ENCODE data around the gene ARHGAP24. TPM values are rescaled to one million over a fixed set of nuclear protein-coding genes. Genes with fewer than 3 reads are reported as not detected.

ARHGAP24 gene
- polyA plus RNA-seq, 2 of the 4 experiments (the other 2 are of a cell fraction) = 1.7 to 12.1 TPM

DNA sequence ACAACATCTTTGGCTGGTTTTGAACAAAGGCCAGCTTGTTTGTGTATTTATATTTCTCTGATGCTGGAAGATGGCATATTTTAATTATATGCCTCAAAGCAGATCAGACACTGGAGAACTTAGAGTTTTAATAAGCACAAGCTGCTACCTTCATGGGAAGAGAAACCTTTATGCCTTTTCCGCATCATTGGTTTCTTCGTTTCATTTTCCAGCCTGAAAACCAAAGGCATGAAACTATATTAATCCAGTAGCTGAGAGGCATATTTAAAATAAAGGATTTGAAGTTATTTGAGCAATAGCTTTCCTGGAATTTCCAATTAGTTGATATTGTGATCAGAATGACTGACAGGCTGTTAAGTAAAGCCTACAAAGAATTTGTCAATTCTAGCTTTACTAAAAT lies 141.0 kb downstream of the ARHGAP24 start (continued):
- no peak for TF ChIP-seq POLR2A (IDR thresholded peaks at IDR 0.05; ENCODE audit: low read length)

DNA sequence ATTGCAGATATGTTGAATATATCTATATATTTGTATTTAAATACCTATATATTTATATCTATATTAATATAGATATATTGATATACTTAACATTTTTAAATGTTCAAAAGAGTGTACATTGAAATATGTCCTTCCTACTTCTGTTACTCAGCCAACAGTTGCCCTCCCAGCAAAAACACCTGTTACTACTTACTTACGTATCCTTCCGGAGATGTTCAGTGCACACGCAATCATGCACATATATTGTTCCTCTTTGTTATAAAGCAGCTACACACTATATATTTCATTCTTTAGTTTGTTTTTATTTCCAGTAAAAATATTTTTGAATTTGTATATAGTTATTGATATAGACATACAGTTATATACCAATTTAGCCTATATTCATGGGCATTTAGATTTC lies 142.3 kb downstream of the ARHGAP24 start:
- Histone ChIP-seq H3K27ac (no peak overlapping the region), H3K9me3 (no peaks in the 10 kb centered on the region), H3K4me2 (no peak overlapping the region), H3K4me1 (no peaks in the 10 kb centered on the region), H3K4me3 (no peak overlapping the region)
- FAIRE-seq (no peak), ATAC-seq (no peak), DNase-seq (ENCODE audit: low read depth in 1 of 2, low spot score in 1 of 2) (no peak)
- TF ChIP-seq FOSL2 (IDR thresholded peaks at IDR 0.05) (no peak), FOSL2 (CRISPR knock-in tag; IDR thresholded peaks at IDR 0.05) (no peak), ZNF302 (CRISPR knock-in tag; IDR thresholded peaks at IDR 0.05) (no peak), BHLHE40 (IDR thresholded peaks at IDR 0.05; ENCODE audit: low read depth, low read length) (no peak), SREBF2 (IDR thresholded peaks at IDR 0.05) (no peak), RCOR1 (IDR thresholded peaks at IDR 0.05; ENCODE audit: low read depth, low read length) (no peak), CHD2 (IDR thresholded peaks at IDR 0.05; ENCODE audit: low read length, partially characterized antibody) (no peak), CHD4 (IDR thresholded peaks at IDR 0.05; ENCODE audit: borderline replicate concordance) (no peak), EHF (CRISPR knock-in tag; IDR thresholded peaks at IDR 0.05) (no peak), FOSB (CRISPR knock-in tag; IDR thresholded peaks at IDR 0.05) (no peak), RNF2 (IDR thresholded peaks at IDR 0.05; ENCODE audit: borderline replicate concordance, low read depth) (no peak), NFE2L2 (conservative IDR thresholded peaks at IDR 0.05; ENCODE audit: low read length) (no peak), ZC3H11A (IDR thresholded peaks at IDR 0.05) (no peak), MYC (IDR thresholded peaks at IDR 0.05; ENCODE audit: borderline replicate concordance, low read length) (no peak), MAZ (IDR thresholded peaks at IDR 0.05; ENCODE audit: borderline replicate concordance, low read depth, low read length) (no peak), PHF8 (IDR thresholded peaks at IDR 0.05; ENCODE audit: borderline replicate concordance, low read depth) (no peak), POLR2AphosphoS2 (conservative IDR thresholded peaks at IDR 0.05; ENCODE audit: low read length) (no peak)
- TF ChIP-seq, protein P1, sequence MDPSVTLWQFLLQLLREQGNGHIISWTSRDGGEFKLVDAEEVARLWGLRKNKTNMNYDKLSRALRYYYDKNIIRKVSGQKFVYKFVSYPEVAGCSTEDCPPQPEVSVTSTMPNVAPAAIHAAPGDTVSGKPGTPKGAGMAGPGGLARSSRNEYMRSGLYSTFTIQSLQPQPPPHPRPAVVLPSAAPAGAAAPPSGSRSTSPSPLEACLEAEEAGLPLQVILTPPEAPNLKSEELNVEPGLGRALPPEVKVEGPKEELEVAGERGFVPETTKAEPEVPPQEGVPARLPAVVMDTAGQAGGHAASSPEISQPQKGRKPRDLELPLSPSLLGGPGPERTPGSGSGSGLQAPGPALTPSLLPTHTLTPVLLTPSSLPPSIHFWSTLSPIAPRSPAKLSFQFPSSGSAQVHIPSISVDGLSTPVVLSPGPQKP (IDR thresholded peaks at IDR 0.05; ENCODE audit: low read depth, low read length) = no peak
- TF ChIP-seq, protein P2, sequence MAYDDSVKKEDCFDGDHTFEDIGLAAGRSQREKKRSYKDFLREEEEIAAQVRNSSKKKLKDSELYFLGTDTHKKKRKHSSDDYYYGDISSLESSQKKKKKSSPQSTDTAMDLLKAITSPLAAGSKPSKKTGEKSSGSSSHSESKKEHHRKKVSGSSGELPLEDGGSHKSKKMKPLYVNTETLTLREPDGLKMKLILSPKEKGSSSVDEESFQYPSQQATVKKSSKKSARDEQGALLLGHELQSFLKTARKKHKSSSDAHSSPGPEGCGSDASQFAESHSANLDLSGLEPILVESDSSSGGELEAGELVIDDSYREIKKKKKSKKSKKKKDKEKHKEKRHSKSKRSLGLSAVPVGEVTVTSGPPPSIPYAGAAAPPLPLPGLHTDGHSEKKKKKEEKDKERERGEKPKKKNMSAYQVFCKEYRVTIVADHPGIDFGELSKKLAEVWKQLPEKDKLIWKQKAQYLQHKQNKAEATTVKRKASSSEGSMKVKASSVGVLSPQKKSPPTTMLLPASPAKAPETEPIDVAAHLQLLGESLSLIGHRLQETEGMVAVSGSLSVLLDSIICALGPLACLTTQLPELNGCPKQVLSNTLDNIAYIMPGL (CRISPR knock-in tag; IDR thresholded peaks at IDR 0.05; ENCODE audit: borderline replicate concordance) = no peak
- TF ChIP-seq, protein P3, sequence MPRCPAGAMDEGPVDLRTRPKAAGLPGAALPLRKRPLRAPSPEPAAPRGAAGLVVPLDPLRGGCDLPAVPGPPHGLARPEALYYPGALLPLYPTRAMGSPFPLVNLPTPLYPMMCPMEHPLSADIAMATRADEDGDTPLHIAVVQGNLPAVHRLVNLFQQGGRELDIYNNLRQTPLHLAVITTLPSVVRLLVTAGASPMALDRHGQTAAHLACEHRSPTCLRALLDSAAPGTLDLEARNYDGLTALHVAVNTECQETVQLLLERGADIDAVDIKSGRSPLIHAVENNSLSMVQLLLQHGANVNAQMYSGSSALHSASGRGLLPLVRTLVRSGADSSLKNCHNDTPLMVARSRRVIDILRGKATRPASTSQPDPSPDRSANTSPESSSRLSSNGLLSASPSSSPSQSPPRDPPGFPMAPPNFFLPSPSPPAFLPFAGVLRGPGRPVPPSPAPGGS (IDR thresholded peaks at IDR 0.05) = no peak
- ChIA-PET CTCF (no interaction called here), POLR2A (no interaction called here)
- WGBS (ENCODE audit: missing lambda C conversion rate) = 85% methylated on average over 3 of the region's 3 CpGs

DNA sequence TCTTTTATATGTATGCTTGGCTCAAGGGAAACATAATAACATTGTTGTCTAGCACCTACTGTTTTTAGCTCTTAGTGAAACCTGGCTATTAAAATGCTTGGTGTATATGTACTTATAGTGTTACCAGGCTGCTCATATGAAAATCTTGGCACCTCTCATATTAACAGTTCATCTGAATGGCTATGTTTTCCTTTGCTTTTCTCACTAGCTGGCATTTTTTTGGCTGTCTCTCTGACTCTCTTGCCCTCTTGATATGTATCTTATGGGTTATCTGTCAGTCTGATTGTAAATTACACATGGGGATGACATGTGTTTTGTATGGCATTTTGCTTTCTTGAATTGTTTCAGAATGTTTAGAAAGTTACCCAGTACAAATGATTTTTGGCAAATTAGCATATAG lies 158.0 kb downstream of the ARHGAP24 start:
- Histone ChIP-seq H3K4me2 (no peak overlapping the region), H3K4me3 (no peak overlapping the region), H3K9me3 (no peaks in the 10 kb centered on the region), H3K27ac (no peak overlapping the region), H3K4me1 (no peaks in the 10 kb centered on the region)
- no peak for TF ChIP-seq NPAS2 (CRISPR knock-in tag; IDR thresholded peaks at IDR 0.05; ENCODE audit: borderline replicate concordance)
- TF ChIP-seq RNF2 (IDR thresholded peaks at IDR 0.05; ENCODE audit: borderline replicate concordance, low read depth) = no peak
- TF ChIP-seq, protein P4, sequence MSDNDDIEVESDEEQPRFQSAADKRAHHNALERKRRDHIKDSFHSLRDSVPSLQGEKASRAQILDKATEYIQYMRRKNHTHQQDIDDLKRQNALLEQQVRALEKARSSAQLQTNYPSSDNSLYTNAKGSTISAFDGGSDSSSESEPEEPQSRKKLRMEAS (IDR thresholded peaks at IDR 0.05) = no peak
- no peak for TF ChIP-seq CHD4 (IDR thresholded peaks at IDR 0.05; ENCODE audit: borderline replicate concordance)
- DNase-seq (ENCODE audit: low read depth in 1 of 2, low spot score in 1 of 2) (no peak), FAIRE-seq (no peak), ATAC-seq (no peak)
- ChIA-PET CTCF (no interaction called here), POLR2A (no interaction called here)

All from A549 (cell line).